CD4-positive, alpha-beta T cell treated with Interferon alpha-2 for 1 hour (primary cell): Measurements from ENCODE around the gene PITPNB.

ENCODE experiments used
- DNase-seq, 2 donors: peaks; one replicate each; pipeline ENCODE4 v3.0.0-alpha.2; 2020 to 2022

PITPNB gene

GRCh38 chr22:27919222-27919941, at the start of gene PITPNB:
TSS of gene PITPNB (minus strand) at chr22:27919256. CDS start at chr22:27919191, 65 bp downstream.
- DNase-seq = peak; percentile 98 to 99

- DNase-seq = no peak
These were observed 47.4 kb upstream of the PITPNB start for GRCh38 chr22:27966168-27967064.

- DNase-seq = no peak
These were observed 43.4 kb upstream of the PITPNB start for GRCh38 chr22:27962268-27963044.

GRCh38 chr22:27961680-27962079, 42.6 kb upstream of the PITPNB start:
- DNase-seq = no peak

- no peak for DNase-seq
These were observed 42.1 kb upstream of the PITPNB start for GRCh38 chr22:27961182-27961581.

GRCh38 chr22:27959335-27960090, 40.5 kb upstream of the PITPNB start:
- DNase-seq = no peak

- no peak for DNase-seq
These were observed 33.7 kb upstream of the PITPNB start for GRCh38 chr22:27952779-27953178.

GRCh38 chr22:27952091-27952490, 33.0 kb upstream of the PITPNB start:
- no peak for DNase-seq

- no peak for DNase-seq
These were observed 30.4 kb upstream of the PITPNB start for GRCh38 chr22:27949421-27949820.

GRCh38 chr22:27948569-27948968, 29.5 kb upstream of the PITPNB start:
- no peak for DNase-seq

- no peak for DNase-seq
These were observed 28.4 kb upstream of the PITPNB start for GRCh38 chr22:27947448-27947847.

- DNase-seq = no peak
These were observed 22.1 kb upstream of the PITPNB start for GRCh38 chr22:27941143-27941542.

- DNase-seq = no peak
These were observed 18.4 kb upstream of the PITPNB start for GRCh38 chr22:27937453-27937852.

- no peak for DNase-seq
These were observed 16.8 kb upstream of the PITPNB start for GRCh38 chr22:27935897-27936296.

GRCh38 chr22:27934069-27934468, 15.0 kb upstream of the PITPNB start:
- no peak for DNase-seq

- no peak for DNase-seq
These were observed 14.3 kb upstream of the PITPNB start for GRCh38 chr22:27933186-27933983.

- DNase-seq = no peak
These were observed 11.4 kb upstream of the PITPNB start for GRCh38 chr22:27930331-27931060.

GRCh38 chr22:27927608-27928007, 8.6 kb upstream of the PITPNB start:
- DNase-seq = no peak

- no peak for DNase-seq
These were observed 6.3 kb upstream of the PITPNB start for GRCh38 chr22:27925331-27925730.

GRCh38 chr22:27919942-27920755, 1.1 kb upstream of the PITPNB start:
- DNase-seq = no peak
